HEK293T (cell line): Measurements from ENCODE around the gene PCDH9.

Source experiments
- FOXK2 ChIP-seq: fragments of 450-650 bp; IDR thresholded peaks from 2 replicates; pipeline ENCODE4 v1.6.1; 2016; ENCODE audit warnings: mild to moderate bottlenecking
- FOXM1 ChIP-seq: fragments of 450-650 bp; IDR thresholded peaks from 2 replicates; pipeline ENCODE4 v1.6.1; 2017; ENCODE audit warnings: mild to moderate bottlenecking, borderline replicate concordance
- HDGF ChIP-seq: fragments of 450-650 bp; IDR thresholded peaks from 2 replicates; pipeline ENCODE4 v1.6.1; 2017; ENCODE audit warnings: antibody characterized with exemption, borderline replicate concordance
- NFRKB ChIP-seq: fragments of 450-650 bp; IDR thresholded peaks from 2 replicates; pipeline ENCODE4 v1.6.1; 2016; ENCODE audit warnings: mild to moderate bottlenecking, moderate library complexity
- SP1 ChIP-seq: fragments of 450-650 bp; IDR thresholded peaks from 2 replicates; pipeline ENCODE4 v1.6.1; 2017
- ZNF384 ChIP-seq: fragments of 450-650 bp; IDR thresholded peaks from 2 replicates; pipeline ENCODE4 v1.6.1; 2016

GRCh38 chr13:66402066-66402465 is 828.1 kb downstream of the PCDH9 start:
- TF ChIP-seq FOXM1 (no peak), SP1 (no peak), FOXK2 (no peak), HDGF (no peak), ZNF384 (no peak), NFRKB (no peak)
